Gastroesophageal sphincter (tissue), 3 donors: ENCODE results near the gene WDR73.

Experiments
- CTCF ChIP-seq, 4 experiments: fragments of 200-600 bp in 2 of 4; fragments of 450-650 bp in 2 of 4; sonication (generic) in 1 of 4; IDR thresholded peaks; one replicate each; pipeline ENCODE4 v1.5.1; 2017 to 2019; ENCODE audit warnings: antibody characterized with exemption in 4 of 4, mild to moderate bottlenecking in 2 of 4, moderate library complexity in 2 of 4
- POLR2A ChIP-seq, 2 donors: fragments of 450-650 bp; IDR thresholded peaks; one replicate each; pipeline ENCODE4 v1.6.1; 2017; ENCODE audit warnings: antibody characterized with exemption in 2 of 2, mild to moderate bottlenecking in 2 of 2, moderate library complexity in 1 of 2

- TF ChIP-seq CTCF (IDR thresholded peaks at IDR 0.05), result no peak
- TF ChIP-seq POLR2A (IDR thresholded peaks at IDR 0.05), result no peak
Observed at GRCh38 chr15:84597296-84597695, 56.8 kb downstream of the WDR73 start.
